GM21515 (cell line): ENCODE data around the gene IRX4.
"Not testable (repeated sequence)": the region's sequence is repeated elsewhere in the genome, so short reads cannot be mapped to it uniquely, and the experiment has no call there.

Experiments used
- ATAC-seq: cut with Tn5 transposase; IDR thresholded peaks from one replicate; pipeline ENCODE4 v1.9.1; 2021; ENCODE audit not compliant: unreplicated experiment

IRX4 gene

DNA sequence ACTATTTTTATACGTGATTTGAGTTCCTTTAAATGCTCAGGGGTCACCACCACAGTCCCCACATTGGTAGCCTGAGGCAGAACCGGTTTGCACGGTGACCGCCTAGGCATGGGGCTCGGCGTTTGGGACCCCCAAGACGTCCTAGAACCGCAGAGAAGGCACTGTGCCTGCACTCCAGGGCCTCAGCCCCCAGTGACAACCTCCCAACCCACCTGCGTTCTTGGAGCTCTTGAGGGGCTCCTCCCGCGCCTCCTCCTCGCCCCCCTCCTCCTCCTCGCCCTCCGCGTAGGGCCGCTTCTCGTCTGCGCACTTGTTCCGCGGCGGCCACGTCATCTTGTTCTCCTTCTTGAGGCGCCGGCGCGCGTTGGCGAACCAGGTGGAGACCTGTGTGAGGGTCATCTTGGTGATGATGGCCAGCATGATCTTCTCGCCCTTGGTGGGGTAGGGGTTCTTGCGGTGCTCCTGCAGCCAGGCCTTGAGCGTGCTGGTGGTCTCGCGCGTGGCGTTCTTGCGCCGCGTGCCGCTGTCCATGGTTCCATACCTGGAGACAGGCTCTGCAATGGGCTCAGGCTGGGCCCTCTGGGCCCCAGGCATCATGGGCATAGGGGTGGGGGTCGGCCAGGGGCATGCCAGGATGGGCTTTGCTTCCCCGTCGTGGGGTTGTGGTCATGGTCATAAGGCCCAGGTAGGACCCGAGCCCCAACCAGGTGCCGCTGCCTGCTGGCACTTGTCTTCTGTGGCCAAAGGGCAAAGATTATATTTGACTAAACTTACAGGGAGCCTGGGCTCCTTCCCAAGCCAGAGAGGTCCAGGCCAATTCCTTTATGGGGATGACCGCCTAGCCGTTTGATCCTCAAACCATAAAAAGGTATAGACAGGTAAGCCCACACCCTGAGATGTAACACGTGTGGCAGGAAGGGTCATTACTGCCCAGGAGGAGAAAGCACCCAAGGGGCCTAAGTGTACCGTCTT lies 3.1 kb downstream of the IRX4 start:
- ATAC-seq = no peak

DNA sequence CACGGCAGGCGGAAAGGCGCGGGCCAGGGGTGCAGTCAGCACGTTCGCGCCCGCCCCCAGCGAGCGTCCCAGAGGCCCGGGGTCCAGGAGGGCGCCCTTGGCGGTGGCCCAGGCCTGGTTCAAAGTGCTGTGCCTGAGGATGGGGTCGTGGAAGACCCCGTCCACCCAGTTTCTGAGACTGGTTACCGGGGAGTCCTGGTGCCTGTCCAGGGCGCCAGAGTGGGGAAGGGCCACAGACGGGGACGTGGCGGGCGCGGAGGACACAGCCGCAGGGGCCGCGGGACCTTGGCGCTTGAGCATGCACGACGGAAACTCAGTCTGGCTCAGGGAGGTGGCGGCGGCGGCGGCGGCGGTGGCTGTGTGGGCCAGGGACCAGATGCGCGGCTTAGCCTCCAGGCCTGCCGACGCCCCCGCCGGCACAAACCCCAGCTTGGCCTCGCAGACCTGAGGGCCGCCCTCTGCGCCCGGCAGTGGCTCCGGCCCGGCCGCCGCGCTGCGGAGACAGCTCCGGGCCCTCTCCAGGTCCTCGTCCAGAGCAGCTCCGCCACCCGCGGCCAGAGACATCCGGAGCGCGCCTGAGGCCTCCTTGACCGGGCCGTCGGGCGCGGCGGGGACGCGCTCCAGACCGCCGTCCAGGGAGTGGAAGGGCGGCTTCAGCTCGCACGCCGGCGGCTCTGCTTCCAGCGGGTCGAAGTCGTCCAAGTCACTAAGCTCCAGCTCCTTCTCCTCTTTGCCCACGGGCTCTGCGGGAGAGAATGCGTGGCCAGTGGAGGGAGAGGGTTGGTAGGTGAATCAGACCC lies 4.5 kb downstream of the IRX4 start:
- ATAC-seq = no peak

DNA sequence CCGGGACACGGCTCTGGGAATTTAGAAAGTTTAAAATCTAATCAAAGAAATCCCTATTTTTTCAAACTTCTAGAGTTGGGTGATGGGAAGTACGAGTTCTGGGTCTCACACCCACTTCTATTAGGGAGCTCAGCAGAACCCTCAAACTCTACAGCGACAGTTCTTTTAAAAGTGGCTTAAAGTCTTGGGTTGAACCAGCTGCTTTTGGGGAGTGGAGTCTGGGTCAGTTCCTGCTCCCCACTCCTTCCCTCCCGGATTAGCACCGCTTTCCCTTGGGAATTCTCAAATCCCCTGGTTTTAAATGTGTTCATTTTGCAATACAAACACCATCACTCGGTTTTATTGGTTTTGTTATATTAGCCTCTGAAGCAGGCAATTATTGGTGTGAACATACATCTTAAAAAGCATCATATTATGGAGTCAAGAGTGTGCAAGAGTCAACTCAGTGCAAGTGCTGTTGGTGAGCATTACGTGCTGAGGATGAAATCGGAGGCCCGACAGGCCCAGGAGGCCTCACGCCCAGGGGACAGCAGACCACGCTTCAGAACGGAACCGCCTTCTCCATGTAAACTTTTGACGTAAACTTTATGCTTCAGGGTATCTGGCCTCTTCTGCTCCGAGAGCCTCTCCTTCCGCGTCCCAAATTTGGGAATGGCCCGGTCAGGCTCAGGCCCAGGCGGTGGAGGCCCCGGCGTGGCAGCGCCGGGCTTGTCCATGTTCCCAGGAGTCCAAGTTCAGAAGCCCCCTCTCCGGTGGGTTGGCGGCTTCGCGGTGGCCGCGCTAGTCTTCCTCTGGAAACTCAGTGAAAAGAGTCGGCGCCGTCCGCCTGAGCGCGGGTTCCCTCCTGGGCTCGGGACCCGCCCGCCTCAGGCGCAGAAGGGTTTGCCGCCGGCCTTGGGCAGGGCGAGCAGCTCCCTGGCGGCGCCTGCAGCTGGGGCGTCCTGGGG lies 5.3 kb downstream of the IRX4 start:
- no peak for ATAC-seq

DNA sequence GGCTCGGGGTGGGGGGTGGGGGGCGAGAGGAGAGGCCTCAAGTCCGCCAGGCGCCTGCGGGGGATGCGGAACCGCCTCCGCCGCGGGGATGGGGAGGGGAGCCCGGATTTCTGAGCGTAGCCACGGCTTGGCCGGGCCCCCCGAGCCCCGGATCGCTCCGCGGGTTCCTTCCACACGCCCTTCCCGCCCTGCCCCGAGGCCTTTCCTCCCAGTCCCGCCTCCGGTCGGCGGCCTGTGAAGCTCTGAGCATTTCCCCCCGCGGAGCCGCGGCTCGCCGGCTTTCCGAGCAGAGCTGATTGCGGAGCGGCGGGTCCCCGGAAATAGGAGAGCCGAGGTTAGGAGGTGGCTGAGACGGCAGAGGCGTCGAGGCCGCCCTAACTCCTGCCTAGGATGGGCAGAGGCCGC lies 6.1 kb downstream of the IRX4 start:
- ATAC-seq = no peak

DNA sequence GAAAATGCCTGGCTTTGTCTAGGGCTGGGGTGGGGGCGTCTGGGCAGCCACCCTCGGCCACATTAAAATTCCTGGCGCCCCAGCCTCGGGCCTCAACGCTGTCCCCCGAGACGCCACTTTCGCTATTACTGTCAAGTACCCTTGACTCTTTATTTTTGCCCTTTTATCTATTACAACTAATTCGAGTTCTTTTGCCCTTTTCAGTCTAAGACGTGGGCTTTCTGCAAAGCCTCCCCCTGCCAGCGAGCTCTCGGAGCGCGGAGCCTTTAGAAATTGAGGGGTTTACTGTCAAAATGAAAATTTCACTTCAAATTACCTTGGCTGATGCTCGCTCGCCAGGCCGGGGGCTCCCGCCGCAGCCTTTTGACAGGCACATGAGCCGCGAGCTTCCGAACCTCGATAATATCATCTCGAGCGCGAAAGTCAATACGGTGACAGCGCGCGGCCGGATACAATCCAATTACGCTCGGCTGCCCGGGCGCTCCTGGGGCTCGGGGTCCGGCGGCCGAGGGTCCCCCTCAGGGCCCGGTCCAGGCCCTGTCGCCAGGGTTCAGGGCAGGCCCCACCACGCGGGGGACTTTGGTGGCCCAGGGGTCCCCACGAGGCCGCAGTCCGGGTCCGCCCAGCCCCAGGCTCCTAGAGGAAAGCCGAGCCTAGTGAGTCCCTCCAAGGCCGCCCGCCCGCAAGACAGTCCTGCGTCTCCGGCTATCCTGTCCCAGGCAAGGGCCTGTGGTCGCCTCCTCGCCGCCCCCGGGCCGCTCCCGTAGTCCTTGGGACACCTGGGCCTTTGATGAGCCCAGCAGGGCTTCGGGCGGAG lies 6.7 kb downstream of the IRX4 start:
- ATAC-seq = no peak

GRCh38 chr5:1875281-1875842 lies 7.4 kb downstream of the IRX4 start:
- no peak for ATAC-seq

DNA sequence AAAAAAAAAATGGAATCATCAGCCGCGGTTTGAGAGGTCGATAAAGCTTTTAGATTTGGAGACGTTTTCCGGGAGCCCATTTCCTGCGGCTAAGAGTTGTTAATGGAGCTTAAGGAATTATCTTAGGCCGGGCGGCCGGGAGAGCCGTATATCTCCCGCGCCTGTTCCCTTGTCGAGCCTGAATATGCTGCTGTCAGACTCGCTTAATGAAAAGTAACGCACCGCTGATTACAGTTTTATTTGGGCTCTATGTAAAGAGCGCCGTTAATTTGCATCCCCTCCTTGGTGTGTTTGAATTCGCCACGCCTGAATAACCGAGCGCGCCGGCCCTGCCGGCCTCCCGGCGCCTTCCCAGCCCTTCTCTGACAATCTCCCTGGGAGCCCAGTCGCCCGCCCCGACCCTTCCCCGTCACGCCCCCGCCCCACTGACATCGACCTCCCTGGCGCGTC lies 7.9 kb downstream of the IRX4 start:
- ATAC-seq = no peak

- ATAC-seq = no peak
Observed at GRCh38 chr5:1874348-1874747, 8.4 kb downstream of the IRX4 start.

DNA sequence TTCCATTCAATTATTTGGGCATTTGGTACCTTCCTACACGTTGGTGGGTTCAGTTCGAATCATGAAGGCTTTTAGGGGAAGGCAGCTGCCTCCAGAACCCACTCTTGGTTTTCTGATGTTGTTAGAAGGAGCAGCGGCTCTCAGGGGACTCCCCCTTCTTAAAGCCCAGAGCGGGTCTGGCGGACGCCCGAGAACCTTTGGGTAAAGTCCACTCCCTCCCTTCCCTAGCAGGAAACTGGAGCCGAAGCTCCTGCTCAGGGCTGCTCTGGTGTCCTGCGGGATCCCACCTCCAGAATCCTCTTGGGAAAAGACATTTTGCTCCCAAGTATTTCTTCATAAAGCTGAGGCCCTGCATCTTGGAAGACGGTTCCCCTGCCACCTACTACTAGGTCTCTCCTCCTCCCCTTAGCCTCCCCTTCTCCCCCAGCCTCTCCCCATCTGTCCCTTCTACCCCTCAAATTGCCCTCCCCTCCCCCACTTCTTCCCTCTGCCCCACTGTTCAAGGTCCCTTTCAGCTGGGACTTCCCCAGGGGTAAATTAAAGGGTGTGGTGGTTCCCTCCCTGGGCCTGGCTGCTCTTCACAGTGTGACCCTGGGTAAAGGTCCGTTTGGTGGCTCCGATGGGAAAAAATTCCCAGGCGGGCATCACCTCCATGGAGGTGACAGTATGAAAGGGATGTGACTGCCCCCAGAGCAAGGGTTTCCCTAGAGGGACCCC lies 9.3 kb downstream of the IRX4 start:
- no peak for ATAC-seq

DNA sequence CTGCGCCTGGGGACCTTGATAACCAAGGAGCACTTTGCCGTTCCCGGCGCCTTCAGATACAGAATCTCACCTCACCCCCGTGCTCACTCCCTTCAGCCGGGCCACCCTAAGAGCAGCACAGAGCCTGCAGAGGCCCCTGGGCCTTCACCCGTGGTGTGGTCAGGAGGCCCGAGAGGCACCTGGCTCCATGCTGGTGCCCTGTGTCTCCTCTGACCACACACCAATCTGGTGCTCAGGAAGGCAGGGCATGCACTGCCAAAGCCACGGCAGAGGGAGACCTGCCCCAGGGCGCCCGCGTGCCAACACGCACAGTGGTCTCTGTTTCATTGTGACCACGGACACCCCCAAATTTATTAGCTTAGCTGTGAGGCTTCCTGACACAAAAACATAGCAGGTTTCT lies 11.3 kb downstream of the IRX4 start:
- ATAC-seq = no peak

DNA sequence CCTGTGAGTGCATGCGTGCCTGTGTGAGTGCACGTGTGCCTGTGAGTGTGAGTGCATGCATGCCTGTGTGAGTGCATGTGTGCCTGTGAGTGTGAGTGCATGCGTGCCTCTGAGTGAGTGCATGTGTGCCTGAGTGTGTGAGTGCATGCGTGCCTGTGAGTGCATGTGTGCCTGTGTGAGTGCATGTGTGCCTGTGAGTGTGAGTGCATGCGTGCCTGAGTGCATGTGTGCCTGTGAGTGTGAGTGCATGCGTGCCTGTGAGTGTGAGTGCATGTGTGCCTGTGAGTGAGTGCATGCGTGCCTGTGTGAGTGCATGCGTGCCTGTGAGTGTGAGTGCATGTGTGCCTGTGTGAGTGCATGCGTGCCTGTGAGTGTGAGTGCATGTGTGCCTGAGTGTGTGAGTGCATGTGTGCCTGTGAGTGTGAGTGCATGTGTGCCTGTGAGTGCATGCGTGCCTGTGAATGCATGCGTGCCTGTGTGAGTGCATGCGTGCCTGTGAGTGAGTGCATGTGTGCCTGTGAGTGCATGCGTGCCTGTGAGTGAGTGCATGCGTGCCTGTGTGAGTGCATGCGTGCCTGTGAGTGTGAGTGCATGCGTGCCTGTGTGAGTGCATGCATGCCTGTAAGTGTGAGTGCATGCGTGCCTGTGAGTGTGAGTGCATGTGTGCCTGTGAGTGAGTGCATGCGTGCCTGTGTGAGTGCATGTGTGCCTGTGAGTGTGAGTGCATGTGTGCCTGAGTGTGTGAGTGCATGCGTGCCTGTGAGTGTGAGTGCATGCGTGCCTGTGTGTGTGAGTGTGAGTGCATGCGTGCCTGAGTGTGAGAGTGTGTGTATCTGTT lies 12.1 kb downstream of the IRX4 start:
- ATAC-seq = not testable (repeated sequence)

DNA sequence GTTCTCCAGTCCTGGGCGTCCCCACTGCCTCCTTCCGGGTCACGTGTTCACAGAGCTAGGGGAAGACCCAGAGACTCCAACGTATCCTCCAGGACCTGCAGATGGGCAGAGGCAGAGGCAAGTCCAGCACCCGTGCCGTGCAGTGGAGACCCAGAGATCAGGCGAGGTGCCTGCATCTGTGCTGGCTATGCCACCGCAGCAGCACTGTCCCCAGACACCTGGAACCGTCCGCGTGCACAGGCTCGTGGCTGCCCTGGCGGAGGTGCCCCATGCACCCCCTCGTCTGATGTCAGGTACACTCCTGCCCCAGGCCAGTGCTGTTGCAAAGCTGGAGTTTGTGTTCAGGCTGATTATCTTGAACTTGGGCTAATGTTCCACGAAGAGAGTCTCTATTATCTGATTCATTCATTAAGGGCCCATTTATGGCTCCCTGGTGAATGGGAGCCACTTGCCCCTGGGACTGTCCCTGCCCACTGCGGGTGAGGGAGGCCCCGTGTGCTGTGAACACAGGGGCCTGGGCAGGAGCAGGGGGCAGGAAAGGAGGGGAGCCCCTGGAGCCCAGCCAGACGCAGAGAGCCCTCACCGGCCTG lies 13.7 kb downstream of the IRX4 start:
- no peak for ATAC-seq

DNA sequence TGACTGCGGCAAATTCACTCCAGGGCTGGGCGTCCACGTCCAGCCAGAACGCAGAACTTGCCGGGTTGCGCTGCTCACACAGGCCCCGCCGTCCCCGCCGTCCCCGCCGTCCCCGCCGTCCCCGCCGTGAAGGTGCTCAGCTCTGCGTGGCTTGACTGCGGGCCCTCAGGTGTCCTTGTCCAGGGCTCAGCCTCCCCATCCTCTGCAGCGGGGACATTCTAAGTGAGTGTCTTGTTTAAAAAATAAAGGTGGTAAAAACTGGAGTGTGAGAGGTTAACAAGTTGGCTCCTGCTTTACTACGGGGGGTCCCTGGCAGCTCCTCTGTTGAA lies 14.9 kb downstream of the IRX4 start:
- no peak for ATAC-seq

DNA sequence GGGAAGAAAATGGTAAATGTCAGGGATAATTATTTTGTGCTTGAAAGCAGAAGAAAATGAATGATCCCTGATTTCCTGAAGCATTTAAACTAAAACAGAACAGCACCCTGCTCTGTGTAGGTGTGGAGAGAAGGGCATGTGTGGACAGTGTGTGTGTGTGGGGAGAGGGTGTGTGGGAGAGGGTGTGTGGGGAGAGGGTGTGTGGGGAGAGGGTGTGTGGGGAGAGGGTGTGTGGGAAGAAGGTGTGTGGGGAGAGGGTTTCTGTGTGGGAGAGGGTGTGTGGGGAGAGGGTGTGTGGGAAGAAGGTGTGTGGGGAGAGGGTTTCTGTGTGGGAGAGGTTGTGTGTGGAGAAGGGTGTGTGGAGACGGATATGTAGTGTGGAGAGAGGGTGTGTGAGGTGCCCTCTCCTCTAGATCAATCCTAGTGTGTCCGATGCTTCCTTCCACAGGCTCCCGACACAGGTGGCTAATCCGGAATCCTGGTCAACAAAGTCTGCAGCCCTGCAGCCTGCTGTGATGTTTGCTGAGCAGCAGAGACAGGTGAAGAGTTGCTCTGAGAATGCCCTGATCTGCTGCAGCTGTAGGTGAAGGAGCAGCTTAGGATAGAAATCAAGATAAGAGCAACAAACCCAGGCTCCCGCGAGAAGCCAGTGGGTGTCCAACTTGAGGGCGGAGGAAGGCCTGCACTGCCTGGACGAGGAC lies 15.5 kb downstream of the IRX4 start:
- ATAC-seq = no peak

- ATAC-seq = no peak
Observed at GRCh38 chr5:1865948-1866347, 16.8 kb downstream of the IRX4 start.

DNA sequence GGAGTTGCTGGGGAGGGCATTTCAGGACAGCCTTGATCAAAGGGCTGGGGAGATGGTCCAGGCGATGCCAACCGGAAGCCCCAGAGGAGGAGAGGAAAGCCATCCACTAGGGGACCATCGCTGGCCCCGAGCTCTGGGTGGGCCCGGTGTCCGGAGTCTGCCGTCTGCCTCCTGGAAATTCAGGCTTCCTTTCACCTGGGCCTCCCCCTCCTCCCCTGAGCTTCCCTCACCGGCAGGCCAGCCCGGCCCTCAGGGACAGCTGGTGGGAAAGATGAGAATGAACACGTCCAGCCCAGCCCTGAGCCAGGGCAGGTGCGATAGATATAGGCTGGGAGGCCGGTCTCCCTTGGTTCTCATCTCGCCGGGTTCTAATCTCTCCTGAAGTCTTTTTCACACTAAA lies 17.2 kb downstream of the IRX4 start:
- no peak for ATAC-seq

DNA sequence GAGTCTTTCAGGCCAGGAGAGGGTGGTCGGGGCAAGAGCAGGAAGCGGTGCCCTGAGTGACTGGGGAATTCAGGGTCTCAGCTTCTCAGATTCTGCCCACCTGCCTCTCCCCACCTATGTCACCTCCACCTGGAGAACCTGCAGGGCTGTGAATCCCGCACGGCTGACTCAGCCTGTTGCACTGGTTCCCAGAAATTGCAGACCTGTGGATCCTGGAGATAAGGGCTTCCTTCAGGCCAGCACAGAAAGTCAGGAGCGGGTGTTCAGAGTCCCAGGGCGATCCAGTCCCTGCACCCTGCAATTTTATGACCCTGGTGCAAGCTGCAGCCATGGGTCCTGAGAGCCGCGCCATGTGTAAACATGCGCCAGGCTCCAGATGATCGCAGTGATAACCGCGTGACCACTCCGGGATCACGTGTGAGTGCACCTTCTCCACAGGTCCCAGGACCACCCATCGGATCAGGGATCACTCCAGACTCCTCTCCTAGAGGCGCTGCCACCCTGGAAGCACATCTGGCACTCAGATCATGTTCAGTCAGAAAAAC lies 17.8 kb downstream of the IRX4 start:
- ATAC-seq = no peak
